ENCODE results near the gene IMPDH1.

IMPDH1 gene

GRCh38 chr7:128359939-128360338, 49.8 kb downstream of the IMPDH1 start:
- DNase-seq = no peak

- no peak for DNase-seq
Observed at GRCh38 chr7:128359336-128359735, 50.4 kb downstream of the IMPDH1 start.

- no peak for DNase-seq
Observed at GRCh38 chr7:128358233-128358632, 51.5 kb downstream of the IMPDH1 start.

GRCh38 chr7:128357217-128357613, 52.6 kb downstream of the IMPDH1 start:
- no peak for DNase-seq

GRCh38 chr7:128356546-128357216, 53.1 kb downstream of the IMPDH1 start:
- DNase-seq = no peak

GRCh38 chr7:128353610-128354009, 56.2 kb downstream of the IMPDH1 start:
- no peak for DNase-seq

- no peak for DNase-seq
Observed at GRCh38 chr7:128353189-128353588, 56.6 kb downstream of the IMPDH1 start.

GRCh38 chr7:128352636-128353035, 57.1 kb downstream of the IMPDH1 start:
- no peak for DNase-seq

- DNase-seq = peak; percentile 14 to 30
Observed at GRCh38 chr7:128352153-128352537, 57.6 kb downstream of the IMPDH1 start.

GRCh38 chr7:128351296-128352152, 58.3 kb downstream of the IMPDH1 start:
- no peak for DNase-seq

- no peak for DNase-seq
Observed at GRCh38 chr7:128350708-128351295, 59.0 kb downstream of the IMPDH1 start.

GRCh38 chr7:128349466-128349825, 60.3 kb downstream of the IMPDH1 start:
- no peak for DNase-seq

GRCh38 chr7:128347647-128348097, 62.1 kb downstream of the IMPDH1 start:
- DNase-seq = peak; percentile 27 to 50

GRCh38 chr7:128344431-128344774, 65.4 kb downstream of the IMPDH1 start:
- DNase-seq = no peak

GRCh38 chr7:128343554-128344430, 66.0 kb downstream of the IMPDH1 start, which contains the start of gene RBM28:
Gene RBM28, minus strand, starts transcription at chr7:128343908. Its CDS starts 115 bp downstream, at chr7:128343793.
- DNase-seq = peak; percentile 88 to 92
